Calu3 (cell line): Measurements from ENCODE around the gene IMMP2L. TPM values are rescaled to one million over a fixed set of nuclear protein-coding genes. Genes with fewer than 3 reads are reported as not detected.

Experiments
- BruUV-seq: library from RNA; stranded (reverse); fragments of 400-500 nt; replicated peaks from 2 replicates; lab custom pipeline; 2021; lab: Mats Ljungman, UMichigan
- CTCF ChIA-PET: fragments of 300-600 bp; sonication (Branson Sonifier 250); formaldehyde crosslinking; loops from one replicate; lab custom pipeline; 2022; ENCODE audit warnings: antibody characterized with exemption; lab: Charles Lee
- DNase-seq: peaks from one replicate; pipeline ENCODE4 v3.0.0; 2022
- H3K27ac Mint-ChIP-seq: one replicate; pipeline ENCODE4 v1.8.0; 2022; ENCODE audit warnings: mixed read lengths; ENCODE audit not compliant: unreplicated experiment
- H3K27me3 Mint-ChIP-seq: one replicate; pipeline ENCODE4 v1.8.0; 2022; ENCODE audit warnings: mixed read lengths; ENCODE audit not compliant: unreplicated experiment
- H3K36me3 Mint-ChIP-seq: one replicate; pipeline ENCODE4 v1.8.0; 2022; ENCODE audit warnings: mild to moderate bottlenecking, moderate library complexity, mixed read lengths; ENCODE audit not compliant: insufficient read depth, unreplicated experiment
- H3K4me1 Mint-ChIP-seq: one replicate; pipeline ENCODE4 v1.8.0; 2022; ENCODE audit warnings: mild to moderate bottlenecking, low read depth, mixed read lengths; ENCODE audit not compliant: unreplicated experiment
- H3K4me3 Mint-ChIP-seq: one replicate; pipeline ENCODE4 v1.8.0; 2022; ENCODE audit warnings: mild to moderate bottlenecking, low read depth, moderate library complexity, mixed read lengths; ENCODE audit not compliant: unreplicated experiment
- H3K9me3 Mint-ChIP-seq: one replicate; pipeline ENCODE4 v1.8.0; 2022; ENCODE audit warnings: low read depth, mixed read lengths; ENCODE audit not compliant: unreplicated experiment
- CTCF ChIP-seq: fragments of 200-600 bp; IDR thresholded peaks from one replicate; pipeline ENCODE4 v1.8.0; 2022; ENCODE audit warnings: antibody characterized with exemption; ENCODE audit not compliant: unreplicated experiment
- intact Hi-C: fragments of 100-400 bp; cut with micrococcal nuclease; formaldehyde crosslinking; loops from one replicate; pipeline ENCODE4 v1.10.0; 2022; ENCODE audit not compliant: unreplicated experiment
- total RNA-seq: library from RNA; stranded (reverse); gene quantifications from 2 replicates; pipeline ENCODE4 v1.2.3, GENCODE V29; 2022

IMMP2L gene
- total RNA-seq, 1 experiment from 2014 or later, result 28.6 TPM

DNA sequence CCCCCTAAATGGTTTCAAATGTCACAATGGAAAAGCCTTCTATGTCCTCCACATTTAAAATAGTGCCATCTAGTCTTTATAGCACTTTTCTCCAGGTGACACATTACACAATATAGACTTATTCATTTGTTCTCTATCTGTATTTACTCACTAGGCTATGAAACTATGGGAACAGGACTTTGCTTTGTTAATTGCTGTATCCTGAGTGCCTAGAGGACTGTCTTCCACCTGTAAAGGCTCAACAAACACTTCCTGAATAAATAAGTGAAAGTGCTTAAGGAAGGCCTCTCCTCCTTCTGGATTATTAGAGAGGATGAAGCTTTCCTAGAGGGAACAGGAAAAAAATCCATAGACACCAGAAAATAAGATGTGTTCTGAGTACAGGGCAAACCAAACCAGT is 868.9 kb downstream of the IMMP2L start:
- H3K4me3 Mint-ChIP-seq, result no peak overlapping the region
- H3K9me3 Mint-ChIP-seq, result no peaks in the 10 kb centered on the region
- no peaks in the 10 kb centered on the region for H3K36me3 Mint-ChIP-seq
- CTCF ChIA-PET, result no interaction called here
- H3K27ac Mint-ChIP-seq, result no peak overlapping the region
- intact Hi-C loops, result no loop called here
- no TSS peak for BruUV-seq
- no peaks in the 10 kb centered on the region for H3K4me1 Mint-ChIP-seq
- H3K27me3 Mint-ChIP-seq, result no peaks in the 10 kb centered on the region
- DNase-seq, result no peak
- no peak for TF ChIP-seq CTCF

GRCh38 chr7:110688908-110689307 is 873.4 kb downstream of the IMMP2L start:
- no peak for DNase-seq
- no peak for TF ChIP-seq CTCF
- Mint-ChIP-seq H3K4me3 (no peak overlapping the region), H3K27ac (no peak overlapping the region), H3K27me3 (no peaks in the 10 kb centered on the region), H3K36me3 (no peaks in the 10 kb centered on the region), H3K9me3 (no peaks in the 10 kb centered on the region), H3K4me1 (no peaks in the 10 kb centered on the region)
- intact Hi-C loops, result no loop called here
- CTCF ChIA-PET, result no interaction called here
- BruUV-seq, result no TSS peak

DNA sequence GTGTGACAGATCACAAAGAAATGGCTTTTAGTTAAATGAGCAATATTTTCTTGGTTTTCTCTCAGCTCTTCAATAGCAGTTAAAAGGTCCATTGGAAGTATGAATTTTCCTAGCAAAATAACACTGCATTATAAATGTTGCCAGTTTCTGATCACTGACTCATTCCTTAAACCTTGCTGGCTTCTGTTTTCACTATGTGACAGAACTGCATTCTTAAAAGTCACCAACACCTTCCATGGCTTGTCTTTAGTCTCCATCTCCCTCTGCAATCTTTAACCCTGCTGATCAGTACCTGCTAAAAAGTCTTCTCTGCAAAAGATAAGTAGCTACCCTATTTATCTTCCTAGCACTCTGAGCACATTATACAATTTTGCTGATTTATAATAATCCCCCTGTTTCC is 876.4 kb downstream of the IMMP2L start:
- intact Hi-C loops, result no loop called here
- Mint-ChIP-seq H3K27me3 (no peaks in the 10 kb centered on the region), H3K36me3 (no peaks in the 10 kb centered on the region), H3K27ac (no peak overlapping the region), H3K4me3 (no peak overlapping the region), H3K9me3 (no peaks in the 10 kb centered on the region), H3K4me1 (no peaks in the 10 kb centered on the region)
- BruUV-seq, result no TSS peak
- CTCF ChIA-PET, result no interaction called here
- DNase-seq, result no peak
- no peak for TF ChIP-seq CTCF

DNA sequence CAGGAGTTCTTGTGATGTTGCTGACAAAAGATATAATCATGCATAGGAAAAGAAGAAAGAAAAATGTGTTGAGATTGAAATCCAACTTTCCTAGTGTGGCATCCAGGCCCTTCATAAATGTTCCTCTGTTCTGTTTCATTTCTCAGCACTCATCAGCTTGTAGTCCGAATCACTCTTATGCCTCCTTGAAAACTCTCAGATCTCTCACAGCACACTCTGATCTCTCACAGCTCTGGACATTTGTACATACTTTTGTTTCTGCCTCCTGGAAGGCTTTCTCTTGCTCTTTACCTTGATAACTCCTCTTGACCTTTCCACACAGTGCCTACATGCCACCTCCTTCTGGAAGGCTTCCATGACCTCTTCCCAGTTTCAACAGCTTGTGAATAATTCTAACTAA is 880.4 kb downstream of the IMMP2L start:
- Mint-ChIP-seq H3K9me3 (no peaks in the 10 kb centered on the region), H3K27ac (no peak overlapping the region), H3K4me3 (no peak overlapping the region), H3K27me3 (no peaks in the 10 kb centered on the region), H3K4me1 (no peaks in the 10 kb centered on the region), H3K36me3 (no peaks in the 10 kb centered on the region)
- no TSS peak for BruUV-seq
- TF ChIP-seq CTCF, result no peak
- CTCF ChIA-PET, result no interaction called here
- no peak for DNase-seq
- intact Hi-C loops, result no loop called here
